A549 (cell line): ENCODE measurements around the gene GRIK4.

Experiments used
- BCL3 ChIP-seq: fragments of >200 bp; sonication (Bioruptor Twin); formaldehyde crosslinking; IDR thresholded peaks from 3 replicates; pipeline ENCODE4 v1.6.1; 2016
- CBX8 ChIP-seq: fragments of 200-600 bp; sonication (generic); IDR thresholded peaks from 2 replicates; pipeline ENCODE4 v1.6.1; 2016
- JUN ChIP-seq, 2 experiments: fragments of >200 bp; sonication (Bioruptor Twin); formaldehyde crosslinking; IDR thresholded peaks; 2 replicates in 1 of 2; 3 replicates in 1 of 2; pipeline ENCODE4 v1.6.1; 2016 to 2017
- MAZ ChIP-seq: fragments of 150-350 bp; IDR thresholded peaks from 2 replicates; pipeline ENCODE4 v1.6.1; 2014; ENCODE audit warnings: antibody characterized with exemption, low read depth, low read length, borderline replicate concordance
- POLR2A ChIP-seq: IDR thresholded peaks from 2 replicates; pipeline ENCODE4 v1.6.1; 2012; ENCODE audit warnings: mild to moderate bottlenecking, low read length
- RAD21 ChIP-seq, 2 experiments: fragments of >200 bp in 1 of 2; sonication (Bioruptor Twin) in 1 of 2; formaldehyde crosslinking in 1 of 2; IDR thresholded peaks in 1 of 2; conservative IDR thresholded peaks in 1 of 2; 2 replicates in 1 of 2; 3 replicates in 1 of 2; pipeline ENCODE4 v1.6.1; 2012 to 2018; ENCODE audit warnings: inconsistent platforms in 1 of 2
- RFX5 ChIP-seq: fragments of 450-650 bp; IDR thresholded peaks from 2 replicates; pipeline ENCODE4 v1.7.1; 2014; ENCODE audit warnings: antibody characterized with exemption, mild to moderate bottlenecking, moderate library complexity
- TF ChIP-seq, protein P1 (sequence below): fragments of >200 bp; sonication (Bioruptor Twin); formaldehyde crosslinking; IDR thresholded peaks from 3 replicates; pipeline ENCODE4 v1.5.1; 2016
- TF ChIP-seq, protein P2 (sequence below): IDR thresholded peaks from 2 replicates; pipeline ENCODE4 v1.6.1; 2012

DNA sequence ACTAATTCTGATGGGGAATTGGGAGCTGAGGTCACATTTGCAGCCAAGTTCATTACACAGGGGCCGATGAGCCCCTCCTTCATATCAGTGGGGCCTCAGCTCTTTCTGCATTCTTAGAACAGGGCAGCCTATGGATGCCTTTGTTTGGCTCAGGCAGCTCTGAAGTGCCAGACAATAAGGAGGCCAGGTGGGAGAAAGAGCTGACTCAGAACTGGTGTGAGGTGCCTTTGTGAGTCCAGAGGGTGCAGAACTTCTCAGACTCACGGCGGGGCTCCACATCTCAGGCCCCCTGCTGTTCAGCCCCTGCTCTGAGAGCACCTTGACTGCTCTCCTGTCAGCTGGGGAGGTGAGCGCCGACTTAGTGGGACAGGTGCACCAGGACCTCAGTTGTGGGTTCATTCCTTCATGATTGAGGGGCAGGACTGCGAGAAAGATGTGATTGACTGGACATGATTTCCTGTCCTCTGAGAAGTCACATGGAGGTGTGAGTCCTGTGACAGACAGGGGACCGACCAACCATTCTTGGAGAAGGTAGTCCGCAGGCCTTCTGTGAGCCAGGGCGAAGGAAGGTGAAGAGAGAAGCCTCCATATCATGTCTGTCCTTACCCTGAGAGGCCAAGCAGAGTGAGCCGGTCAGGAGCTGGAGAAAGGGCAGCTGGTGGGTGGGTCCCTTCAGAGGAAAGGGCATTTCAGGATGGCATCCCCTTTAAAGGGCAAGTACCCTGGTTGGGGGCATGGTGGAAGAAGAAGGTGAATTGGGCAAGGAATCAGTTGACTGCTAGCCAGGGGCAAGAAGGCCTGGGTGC, 267.3 kb downstream of the GRIK4 start:
- TF ChIP-seq MAZ = no peak
- no peak for TF ChIP-seq BCL3
- TF ChIP-seq, protein P1, sequence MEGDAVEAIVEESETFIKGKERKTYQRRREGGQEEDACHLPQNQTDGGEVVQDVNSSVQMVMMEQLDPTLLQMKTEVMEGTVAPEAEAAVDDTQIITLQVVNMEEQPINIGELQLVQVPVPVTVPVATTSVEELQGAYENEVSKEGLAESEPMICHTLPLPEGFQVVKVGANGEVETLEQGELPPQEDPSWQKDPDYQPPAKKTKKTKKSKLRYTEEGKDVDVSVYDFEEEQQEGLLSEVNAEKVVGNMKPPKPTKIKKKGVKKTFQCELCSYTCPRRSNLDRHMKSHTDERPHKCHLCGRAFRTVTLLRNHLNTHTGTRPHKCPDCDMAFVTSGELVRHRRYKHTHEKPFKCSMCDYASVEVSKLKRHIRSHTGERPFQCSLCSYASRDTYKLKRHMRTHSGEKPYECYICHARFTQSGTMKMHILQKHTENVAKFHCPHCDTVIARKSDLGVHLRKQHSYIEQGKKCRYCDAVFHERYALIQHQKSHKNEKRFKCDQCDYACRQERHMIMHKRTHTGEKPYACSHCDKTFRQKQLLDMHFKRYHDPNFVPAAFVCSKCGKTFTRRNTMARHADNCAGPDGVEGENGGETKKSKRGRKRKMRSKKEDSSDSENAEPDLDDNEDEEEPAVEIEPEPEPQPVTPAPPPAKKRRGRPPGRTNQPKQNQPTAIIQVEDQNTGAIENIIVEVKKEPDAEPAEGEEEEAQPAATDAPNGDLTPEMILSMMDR = no peak
- no peak for TF ChIP-seq RFX5
- TF ChIP-seq, protein P2, sequence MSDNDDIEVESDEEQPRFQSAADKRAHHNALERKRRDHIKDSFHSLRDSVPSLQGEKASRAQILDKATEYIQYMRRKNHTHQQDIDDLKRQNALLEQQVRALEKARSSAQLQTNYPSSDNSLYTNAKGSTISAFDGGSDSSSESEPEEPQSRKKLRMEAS = no peak
- TF ChIP-seq POLR2A = no peak
- no peak for TF ChIP-seq RAD21 (conservative IDR thresholded peaks at IDR 0.05 in 1 of 2, IDR thresholded peaks at IDR 0.05 in 1 of 2)
- TF ChIP-seq JUN (IDR thresholded peaks at IDR 0.05) = no peak
- no peak for TF ChIP-seq CBX8
